Hematopoietic multipotent progenitor cell treated with erythropoietin and hydrocortisone succinate and interleukin-3 and kit ligand, for 15 days (in vitro differentiated cells): ENCODE measurements around the gene CANT1.

Experiments
- DNase-seq: peaks from one replicate; pipeline ENCODE4 v3.0.0-alpha.2; 2015; ENCODE audit warnings: low spot score

CANT1 gene

DNA sequence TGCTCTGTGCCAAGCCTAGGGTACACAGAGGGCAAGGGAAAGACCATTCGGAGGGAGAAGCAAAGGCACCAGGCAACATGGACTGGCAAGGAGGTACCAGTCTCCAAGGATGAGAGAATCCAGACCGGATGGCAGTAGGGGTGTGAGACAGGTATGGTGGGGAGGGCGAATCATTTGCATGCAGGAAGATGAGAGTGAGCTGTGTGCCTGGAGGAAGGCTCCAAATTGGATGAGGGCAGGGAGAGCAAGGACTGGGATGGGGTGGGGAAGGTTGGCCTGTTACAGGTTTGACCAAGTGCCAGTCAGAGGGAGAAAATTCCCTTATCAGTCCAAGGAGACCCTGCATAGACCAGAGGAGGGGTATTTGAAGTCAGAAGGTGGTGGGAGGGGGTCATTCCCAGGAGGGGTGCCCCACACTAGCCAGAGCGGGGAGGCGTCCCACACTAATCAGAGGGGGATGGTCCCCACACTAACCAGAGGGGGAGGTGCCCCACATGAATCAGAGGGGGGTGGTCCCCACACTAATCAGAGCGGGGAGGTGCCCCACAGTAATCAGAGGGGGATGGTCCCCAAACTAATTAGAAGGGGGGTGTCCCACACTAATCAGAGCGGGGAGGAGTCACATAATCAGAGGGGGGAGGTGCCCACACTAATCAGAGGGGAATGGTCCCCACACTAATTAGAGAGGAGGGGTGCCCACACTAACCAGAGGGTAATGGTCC lies 737 bp downstream of the CANT1 start:
- no peak for DNase-seq

GRCh38 chr17:79007504-79008381 lies 1.8 kb downstream of the CANT1 start:
- no peak for DNase-seq

DNA sequence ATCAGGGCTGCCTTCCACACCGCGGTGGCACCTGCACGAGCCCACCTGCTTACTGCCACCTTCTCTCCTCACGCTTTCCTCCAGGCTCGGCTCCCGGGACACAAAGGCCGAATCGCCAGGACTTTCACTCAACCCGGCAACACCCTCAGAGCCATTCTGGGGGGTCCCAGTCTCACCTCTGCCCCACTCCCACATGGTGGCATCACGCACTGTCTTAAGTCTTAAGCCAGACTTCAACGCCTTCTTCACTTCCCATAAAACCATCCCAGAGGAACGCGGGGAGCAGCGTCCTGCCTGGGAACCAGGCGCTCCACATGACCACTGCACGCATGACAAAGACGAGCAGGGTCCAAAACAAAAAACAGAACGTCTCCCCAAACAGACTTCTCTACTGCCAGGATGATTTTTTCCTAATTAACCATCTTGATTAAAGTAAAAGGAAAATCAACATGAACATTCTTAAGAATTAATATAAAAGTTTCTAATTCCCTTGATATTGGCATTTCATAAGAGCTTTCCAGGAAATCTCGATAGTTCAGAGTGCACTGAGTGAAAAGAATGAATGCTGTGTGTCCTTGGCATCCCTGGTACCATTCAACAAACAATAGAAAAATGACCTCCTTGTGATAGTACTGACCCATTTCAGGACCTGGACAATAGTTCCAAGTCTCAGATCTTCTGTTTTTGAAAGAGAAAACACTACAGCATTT lies 2.6 kb downstream of the CANT1 start:
- no peak for DNase-seq

DNA sequence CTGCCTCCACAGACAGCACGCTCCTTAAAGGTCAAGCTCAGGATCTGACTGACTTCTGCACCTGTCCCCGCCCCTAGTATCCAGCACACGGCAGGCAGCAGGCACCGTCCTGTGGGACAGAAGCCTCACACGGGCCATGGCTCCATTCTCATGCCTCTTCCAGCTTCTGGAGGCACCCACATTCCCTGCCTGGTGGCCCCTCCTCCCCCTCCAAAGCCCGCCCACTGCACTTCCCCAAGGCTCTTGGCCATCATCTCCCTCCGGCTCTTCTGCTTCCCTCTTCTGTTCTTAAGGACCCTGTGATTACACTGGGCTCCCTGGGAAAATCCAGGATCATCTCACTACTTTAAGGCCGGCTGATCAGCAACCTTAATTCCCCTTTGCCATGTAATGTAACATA lies 3.5 kb downstream of the CANT1 start:
- no peak for DNase-seq

DNA sequence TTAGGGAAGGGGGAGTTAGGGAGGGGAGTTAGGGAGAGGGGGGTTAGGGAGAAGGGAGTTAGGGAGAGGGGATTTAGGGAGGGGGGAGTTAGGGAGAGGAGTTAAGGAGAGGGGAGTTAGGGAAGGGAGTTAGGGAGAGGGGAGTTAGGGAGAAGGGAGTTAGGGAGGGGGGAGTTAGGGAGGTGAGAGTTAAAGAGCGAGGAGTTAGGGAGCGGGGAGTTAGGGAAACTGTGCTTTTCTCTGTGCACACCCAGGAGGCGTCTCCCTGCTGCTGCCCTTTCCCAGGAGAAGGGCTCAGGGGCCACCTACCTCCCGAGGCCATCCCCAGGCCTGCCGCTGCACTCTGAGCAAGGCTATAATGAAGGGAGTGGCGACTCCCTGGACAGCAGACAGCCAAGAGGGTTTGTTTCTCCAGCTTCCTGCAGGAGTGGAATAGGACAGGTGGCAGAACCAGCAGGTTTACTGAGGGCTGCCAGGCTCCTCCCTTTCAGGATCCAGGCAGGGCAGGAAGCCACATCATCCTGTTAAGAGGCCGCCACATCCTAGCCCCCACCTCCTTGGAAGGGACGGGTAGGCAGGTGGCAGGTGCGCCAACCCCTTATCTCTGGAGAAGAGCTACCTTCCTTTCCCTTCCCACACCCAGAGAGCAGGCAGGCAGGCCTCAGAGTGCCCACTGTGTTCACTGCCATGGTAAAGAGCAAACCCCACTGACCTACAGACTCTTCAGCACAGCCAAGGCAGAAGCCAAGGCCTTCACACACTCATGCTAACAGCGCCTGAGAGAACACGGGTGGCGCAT lies 4.3 kb downstream of the CANT1 start:
- no peak for DNase-seq

- DNase-seq, result no peak
These were observed 5.7 kb downstream of the CANT1 start for GRCh38 chr17:79003661-79004411.

DNA sequence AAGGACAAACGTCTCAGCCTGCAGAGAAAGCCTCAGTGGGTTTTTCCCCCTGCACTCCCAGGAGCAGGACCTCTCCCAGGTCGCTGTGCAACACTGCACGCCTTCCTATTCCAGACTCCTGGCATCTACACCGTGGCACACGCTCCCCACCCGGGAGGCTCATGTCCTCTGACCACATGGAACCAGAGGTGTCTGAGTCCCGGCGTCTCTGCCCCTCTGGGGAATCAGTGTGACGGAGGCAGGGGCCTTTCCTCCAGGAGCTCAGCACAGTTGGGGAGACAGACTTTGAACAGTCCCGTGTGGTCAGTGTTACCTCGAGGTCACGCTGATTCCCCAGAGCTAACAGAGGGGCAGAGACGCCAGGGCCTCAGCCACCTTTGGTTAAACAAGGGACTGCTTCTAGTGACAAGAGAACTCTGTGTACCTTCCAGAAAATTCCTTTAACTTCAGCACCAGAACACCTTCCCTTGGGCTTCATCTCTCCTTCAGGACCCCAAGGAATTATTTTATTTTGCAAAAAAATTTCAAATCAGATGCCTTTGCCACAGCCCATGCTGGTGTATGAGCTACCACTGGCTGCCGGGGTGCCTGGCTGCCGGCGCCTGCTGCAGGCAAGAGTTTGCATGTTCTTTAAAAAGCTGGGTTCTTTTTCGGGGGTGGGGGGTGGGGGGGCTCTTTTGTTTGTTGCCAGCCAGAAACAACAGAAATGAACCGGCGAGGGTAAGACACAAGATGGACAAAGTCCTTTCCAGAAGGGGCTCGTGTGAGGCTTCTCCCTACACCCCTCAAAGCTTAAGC lies 6.6 kb downstream of the CANT1 start:
- DNase-seq, result no peak

DNA sequence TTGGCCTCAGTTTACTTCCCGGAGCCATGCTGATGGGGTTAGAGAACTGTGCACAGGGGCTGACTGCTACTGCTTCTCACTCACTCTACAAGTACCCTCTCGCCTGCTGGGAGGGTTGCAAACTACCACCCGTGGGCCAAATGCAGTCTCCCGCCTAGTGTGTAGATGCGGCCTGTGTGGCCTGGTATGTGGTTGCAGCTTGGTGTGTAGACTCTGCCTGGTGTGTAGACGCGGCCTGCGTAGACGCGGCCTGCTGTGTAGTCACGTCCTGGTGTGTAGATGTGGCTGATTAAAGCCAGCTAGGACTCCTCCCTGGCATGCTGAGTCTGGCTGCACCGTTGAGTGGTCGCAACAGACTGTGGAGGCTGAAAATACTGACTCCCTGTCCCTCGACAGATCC lies 7.3 kb downstream of the CANT1 start:
- no peak for DNase-seq

GRCh38 chr17:79001190-79002020 lies 8.2 kb downstream of the CANT1 start:
- DNase-seq, result no peak

GRCh38 chr17:79000396-79001189 lies 9.0 kb downstream of the CANT1 start:
- no peak for DNase-seq

- DNase-seq, result no peak
These were observed 9.6 kb downstream of the CANT1 start for GRCh38 chr17:78999947-79000395.

DNA sequence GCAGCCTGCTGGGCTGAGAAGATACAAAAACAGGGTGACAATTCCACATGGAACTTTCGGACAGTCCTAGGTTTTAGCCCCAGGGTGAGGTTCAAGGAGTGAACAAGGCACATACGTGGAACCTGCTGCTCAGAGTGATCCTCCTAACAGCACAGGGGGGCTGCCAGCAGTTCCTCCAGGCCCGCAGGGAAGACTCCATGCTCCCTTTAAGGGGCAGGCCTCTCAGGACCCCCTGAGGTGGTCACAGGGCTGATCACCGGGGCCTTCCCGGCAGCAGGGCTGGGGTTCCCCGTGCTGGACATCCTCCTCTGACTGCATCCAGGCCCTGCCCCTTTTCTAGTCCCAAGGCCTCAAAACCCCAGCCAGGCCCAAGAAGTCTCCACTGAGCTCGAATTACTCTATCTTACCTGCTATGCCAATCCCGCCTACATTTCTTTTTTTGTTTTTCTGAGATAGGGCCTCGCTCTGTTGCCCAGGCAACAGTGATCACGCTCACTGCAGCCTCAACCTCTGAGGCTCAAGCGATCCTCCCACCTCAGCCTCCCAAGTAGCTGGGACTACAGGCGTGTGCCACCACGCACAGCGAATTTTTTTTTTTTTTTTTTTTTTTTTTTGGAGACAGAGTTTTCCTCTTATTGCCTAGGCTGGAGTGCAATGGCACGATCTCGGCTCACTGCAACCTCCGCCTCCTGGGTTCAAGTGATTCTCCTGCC lies 10.4 kb downstream of the CANT1 start:
- DNase-seq, result no peak

- DNase-seq, result no peak
These were observed 11.1 kb downstream of the CANT1 start for GRCh38 chr17:78998311-78999055.

GRCh38 chr17:78997881-78998280 lies 11.7 kb downstream of the CANT1 start:
- no peak for DNase-seq

- no peak for DNase-seq
These were observed 12.3 kb downstream of the CANT1 start for GRCh38 chr17:78997231-78997741.

DNA sequence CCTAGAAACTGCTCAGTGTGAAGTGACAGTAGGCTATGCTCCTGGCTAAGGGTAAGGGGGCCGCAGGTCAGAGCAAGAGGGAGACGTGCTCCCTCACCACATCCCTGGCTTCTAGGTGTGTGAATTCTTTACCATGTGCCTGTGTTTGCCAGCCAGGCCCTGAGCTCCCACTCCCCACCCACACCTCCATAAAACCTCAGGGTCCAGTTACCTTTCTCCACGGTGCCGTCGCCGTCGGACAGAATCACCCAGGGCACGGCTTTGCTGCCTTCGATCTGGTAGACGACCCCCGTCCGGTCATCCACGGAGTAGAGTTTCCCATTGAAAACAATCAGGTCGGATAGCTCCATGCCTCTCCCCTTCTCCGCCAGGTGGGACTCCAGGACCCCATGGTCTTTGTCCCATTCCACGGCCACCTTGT lies 12.8 kb downstream of the CANT1 start:
- no peak for DNase-seq
